Left colon (tissue), 2 donors: ENCODE measurements around the gene LYZL1. TPM values are rescaled to one million over a fixed set of nuclear protein-coding genes. Genes with fewer than 3 reads are reported as not detected.
"Not testable (repeated sequence)": the region's sequence is repeated elsewhere in the genome, so short reads cannot be mapped to it uniquely, and the experiment has no call there.

Experiments
- ATAC-seq: fragments of 200-7000 bp; cut with Tn5 transposase; one replicate; pipeline ENCODE4 v1.9.1; 2020; ENCODE audit warnings: mild to moderate bottlenecking, moderate library complexity
- DNase-seq, 2 donors: peaks; one replicate each; pipeline ENCODE4 v3.0.0-alpha.2; 2020
- intact Hi-C, 2 donors: fragments of 100-400 bp; cut with DNase I in 1 of 2; cut with micrococcal nuclease in 1 of 2; formaldehyde crosslinking; loops; one replicate each; pipeline versions ENCODE4 v1.11.2 to v1.14.0; 2022; cut with DNase I, micrococcal nuclease
- total RNA-seq, 2 donors: library from RNA; stranded (reverse); fragmentation: NEBNext Ultra II Directional; extraction: Animal tissue kit (Norgen Biotek cat#: 25700); gene quantifications; one replicate each; pipeline ENCODE4 v1.2.1, GENCODE V29; 2021
- donor health status: DM: no; HTN: no; CAD: no.
- donor health status: DM: yes; HTN: yes; CAD: no.

Gene LYZL1
- total RNA-seq, 2 donors from 2014 or later: not detected

DNA sequence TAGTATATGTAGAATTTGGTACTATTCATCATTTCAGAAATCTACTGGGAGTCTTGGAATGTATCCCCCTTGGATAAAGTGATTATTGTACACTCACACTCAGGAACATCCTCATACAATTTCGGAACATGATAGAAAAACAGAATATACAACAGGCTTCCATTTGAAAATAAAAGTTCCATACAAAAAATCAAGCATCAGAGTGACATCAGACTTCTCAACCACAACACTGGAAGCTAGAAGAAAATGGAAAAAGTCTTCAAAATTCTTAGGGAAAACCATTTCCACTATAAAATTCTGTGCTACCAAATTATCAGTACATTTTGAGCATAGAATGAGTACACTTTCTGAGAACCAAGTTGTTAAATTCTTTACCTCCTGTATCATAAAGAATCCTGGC, 8.8 kb downstream of the LYZL1 start:
- intact Hi-C loops: no loop called here
- ATAC-seq (no peak), DNase-seq (no peak)

- no peak for DNase-seq
- ATAC-seq: no peak
- intact Hi-C loops: no loop called here
These were observed 12.6 kb downstream of the LYZL1 start for GRCh38 chr10:29301359-29301910.

DNA sequence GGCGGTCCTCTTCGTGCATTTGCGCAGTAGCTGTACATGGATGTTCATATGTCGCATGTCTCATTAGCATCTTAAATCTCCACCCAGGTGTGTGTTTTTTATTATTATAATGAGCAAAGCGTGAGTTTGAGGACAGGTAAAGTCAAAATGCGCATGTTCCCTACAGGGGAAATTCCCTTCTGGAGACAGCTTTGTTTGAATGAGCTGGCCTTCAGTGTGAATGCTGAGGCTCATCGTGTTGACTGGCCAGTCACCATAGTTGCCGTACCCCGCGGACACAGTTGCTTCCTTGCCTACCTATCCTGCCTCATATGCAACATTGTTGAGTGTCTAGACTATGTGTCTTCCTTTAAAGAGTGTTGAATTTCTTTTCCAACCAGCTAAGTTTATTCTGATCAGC, 13.6 kb downstream of the LYZL1 start:
- DNase-seq (no peak), ATAC-seq (no peak)
- intact Hi-C loops: no loop called here

DNA sequence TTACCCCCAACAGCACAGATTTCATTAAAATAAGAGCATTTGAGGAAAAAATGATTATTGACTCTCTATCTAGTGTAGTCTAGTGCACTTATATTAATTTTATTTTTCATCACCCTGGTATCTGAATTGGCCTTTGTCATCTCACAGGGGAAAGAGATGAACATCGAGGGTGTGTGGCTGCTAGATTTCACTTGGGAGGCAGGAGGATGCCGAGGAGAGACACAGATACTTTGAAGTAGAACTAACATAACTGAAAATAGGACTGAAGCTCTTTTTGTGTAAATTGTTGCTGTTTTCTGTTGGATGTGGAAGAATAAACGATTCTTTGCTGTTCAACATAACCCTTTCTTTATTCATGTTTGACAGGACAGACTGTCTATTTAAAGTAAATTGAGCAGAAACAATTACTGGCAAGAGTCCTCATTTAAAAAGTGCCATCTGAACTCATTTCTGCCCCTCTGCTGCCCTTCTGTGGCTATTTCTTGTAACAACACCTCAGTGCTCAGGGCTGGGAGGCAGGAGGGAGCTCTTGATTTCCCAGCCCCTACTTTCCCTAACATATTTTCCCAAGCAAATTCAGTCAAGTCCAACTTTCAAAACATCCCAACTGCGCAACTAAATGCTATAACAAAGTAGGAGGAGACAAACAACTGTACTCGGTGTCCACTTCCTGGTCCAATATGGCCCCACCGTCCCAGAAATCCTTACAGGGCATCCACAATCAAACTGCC, 15.6 kb downstream of the LYZL1 start:
- intact Hi-C loops: no loop called here
- ATAC-seq (peak; percentile 65), DNase-seq (peak in 1 of 2 donors; percentile 18)

GRCh38 chr10:29304995-29305335, 16.1 kb downstream of the LYZL1 start:
- DNase-seq (no peak), ATAC-seq (no peak)
- intact Hi-C loops: loop anchor here in 1 of 2 donors (5.0 kb wide), 1 partner anchor 643 kb away; no protein-coding TSS in a partner anchor

- intact Hi-C loops: loop anchor here in 1 of 2 donors (5.0 kb wide), 1 partner anchor 644 kb away; no protein-coding TSS in a partner anchor
- no peak for ATAC-seq
These were observed 17.8 kb downstream of the LYZL1 start for GRCh38 chr10:29306688-29307087.

DNA sequence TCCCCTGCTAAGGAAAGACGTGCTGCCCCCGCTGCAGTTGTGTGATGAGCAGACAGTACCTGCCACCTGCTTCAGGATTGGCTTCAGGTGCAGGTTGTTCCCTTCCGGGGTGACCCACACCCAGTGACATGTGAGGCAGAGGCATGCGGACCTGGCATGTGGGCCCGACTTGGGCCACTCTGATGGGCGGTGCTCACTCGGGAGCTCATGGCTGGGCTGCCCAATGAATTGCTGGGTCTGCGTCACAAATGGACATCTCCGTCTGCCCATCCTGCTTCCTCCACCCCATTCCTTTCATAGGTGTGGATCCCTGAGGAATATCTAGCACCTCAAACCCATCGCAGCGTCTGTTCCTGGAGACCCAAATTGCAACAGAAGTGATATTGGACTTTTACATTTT, 19.3 kb downstream of the LYZL1 start:
- not testable (repeated sequence) for DNase-seq, ATAC-seq
- intact Hi-C loops: loop anchor here in 1 of 2 donors (5.0 kb wide), 1 partner anchor 646 kb away; no protein-coding TSS in a partner anchor

More at GRCh38 chr10:29306688-29307087, 17.8 kb downstream of the LYZL1 start:
- no peak for DNase-seq

GRCh38 chr10:29309465-29309864, 20.6 kb downstream of the LYZL1 start:
- intact Hi-C loops: loop anchor here in 1 of 2 donors (5.0 kb wide), 1 partner anchor 647 kb away; no protein-coding TSS in a partner anchor
- no peak for ATAC-seq
- no peak for DNase-seq

DNA sequence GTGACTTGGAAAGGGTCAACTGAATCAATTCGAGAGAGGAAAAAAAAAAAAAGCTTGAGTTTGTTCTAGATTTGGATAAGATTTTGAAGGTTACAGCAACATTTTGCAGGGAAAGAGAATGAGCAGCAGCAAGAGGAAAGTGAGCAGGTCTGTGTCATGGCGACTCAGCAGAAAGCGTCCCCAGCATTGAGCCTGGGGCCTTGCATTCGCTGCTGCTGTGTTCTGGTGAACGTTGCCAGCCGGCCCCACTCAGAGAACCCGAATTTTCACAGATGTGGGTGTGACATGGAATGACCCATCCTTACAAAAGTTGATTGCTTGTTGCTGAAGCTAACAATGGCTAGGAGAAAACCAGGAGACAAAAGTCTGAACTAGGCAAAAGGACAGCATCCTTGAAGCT, 21.6 kb downstream of the LYZL1 start:
- ATAC-seq, intact Hi-C loops, DNase-seq: not testable (repeated sequence)

GRCh38 chr10:29313071-29313470, 24.2 kb downstream of the LYZL1 start:
- no peak for ATAC-seq
- intact Hi-C loops: no loop called here
- DNase-seq: no peak

- no peak for DNase-seq
- ATAC-seq: no peak
- intact Hi-C loops: no loop called here
These were observed 25.9 kb downstream of the LYZL1 start for GRCh38 chr10:29314726-29315125.

GRCh38 chr10:29315814-29316213, 26.9 kb downstream of the LYZL1 start:
- intact Hi-C loops: no loop called here
- DNase-seq (no peak), ATAC-seq (no peak)

DNA sequence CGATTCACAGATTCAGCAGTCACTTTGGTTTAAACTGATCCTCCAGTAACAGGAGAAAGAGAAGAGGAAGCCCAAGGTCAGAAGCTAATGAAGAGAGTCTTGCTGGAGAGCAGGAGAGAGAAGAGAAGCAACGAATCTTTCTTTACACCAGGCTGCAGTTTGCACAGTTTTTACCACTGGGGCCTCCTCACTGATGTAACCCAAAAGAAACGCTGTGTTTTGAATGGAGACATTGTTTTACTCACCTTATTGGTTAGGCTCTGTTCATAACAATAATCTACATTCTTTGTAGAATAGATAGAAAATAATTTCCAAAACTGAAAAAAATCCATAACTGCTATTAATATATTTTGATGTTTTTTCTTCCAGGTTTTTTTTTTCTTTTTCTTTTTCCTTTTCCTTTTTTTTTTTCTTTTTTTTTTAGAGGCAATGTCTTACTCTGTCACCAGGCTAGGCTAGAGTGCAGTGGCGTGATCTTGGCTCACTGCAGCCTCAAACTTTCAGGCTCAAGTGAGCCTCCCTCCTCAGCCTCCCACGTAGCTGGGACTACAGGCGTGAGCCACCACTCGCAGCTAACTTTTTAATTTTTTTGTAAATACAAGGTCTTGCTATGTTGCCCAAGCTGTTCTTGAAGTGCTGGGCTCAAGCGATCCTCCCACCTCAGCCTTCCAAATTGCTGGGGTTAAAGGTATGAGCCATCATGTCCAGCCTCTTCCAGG, 27.6 kb downstream of the LYZL1 start:
- ATAC-seq (no peak), DNase-seq (no peak)
- intact Hi-C loops: no loop called here

- intact Hi-C loops: no loop called here
- no peak for DNase-seq
- no peak for ATAC-seq
These were observed 28.2 kb downstream of the LYZL1 start for GRCh38 chr10:29317027-29317420.

DNA sequence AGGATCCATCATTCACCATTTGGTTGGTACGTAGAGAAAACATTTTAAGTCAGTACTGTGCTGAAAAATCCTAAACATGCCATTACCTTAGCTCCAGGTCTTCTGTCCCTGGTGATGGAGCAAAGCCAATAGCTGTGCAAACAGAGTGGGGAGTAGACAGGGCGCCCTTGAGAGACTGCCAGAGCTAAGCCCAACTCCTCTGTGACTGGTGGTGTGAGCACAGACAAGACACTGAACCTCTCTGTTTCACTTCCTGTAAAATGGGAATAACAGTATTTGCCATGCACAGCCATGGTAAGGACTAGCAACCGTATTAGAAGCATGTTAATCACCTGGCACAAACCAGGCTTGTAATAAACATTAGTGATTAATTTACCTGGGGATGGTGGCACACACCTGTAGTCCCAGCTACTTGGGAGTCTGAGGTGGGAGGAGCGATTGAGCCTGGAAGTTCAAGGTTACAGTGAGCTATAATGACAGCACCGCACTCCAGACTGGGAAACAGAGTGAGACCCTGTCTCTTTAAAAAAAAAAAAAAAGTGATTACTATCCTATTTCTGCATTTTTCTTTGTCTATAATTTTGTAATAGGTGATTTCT, 28.7 kb downstream of the LYZL1 start:
- intact Hi-C loops: no loop called here
- DNase-seq (no peak), ATAC-seq (no peak)

DNA sequence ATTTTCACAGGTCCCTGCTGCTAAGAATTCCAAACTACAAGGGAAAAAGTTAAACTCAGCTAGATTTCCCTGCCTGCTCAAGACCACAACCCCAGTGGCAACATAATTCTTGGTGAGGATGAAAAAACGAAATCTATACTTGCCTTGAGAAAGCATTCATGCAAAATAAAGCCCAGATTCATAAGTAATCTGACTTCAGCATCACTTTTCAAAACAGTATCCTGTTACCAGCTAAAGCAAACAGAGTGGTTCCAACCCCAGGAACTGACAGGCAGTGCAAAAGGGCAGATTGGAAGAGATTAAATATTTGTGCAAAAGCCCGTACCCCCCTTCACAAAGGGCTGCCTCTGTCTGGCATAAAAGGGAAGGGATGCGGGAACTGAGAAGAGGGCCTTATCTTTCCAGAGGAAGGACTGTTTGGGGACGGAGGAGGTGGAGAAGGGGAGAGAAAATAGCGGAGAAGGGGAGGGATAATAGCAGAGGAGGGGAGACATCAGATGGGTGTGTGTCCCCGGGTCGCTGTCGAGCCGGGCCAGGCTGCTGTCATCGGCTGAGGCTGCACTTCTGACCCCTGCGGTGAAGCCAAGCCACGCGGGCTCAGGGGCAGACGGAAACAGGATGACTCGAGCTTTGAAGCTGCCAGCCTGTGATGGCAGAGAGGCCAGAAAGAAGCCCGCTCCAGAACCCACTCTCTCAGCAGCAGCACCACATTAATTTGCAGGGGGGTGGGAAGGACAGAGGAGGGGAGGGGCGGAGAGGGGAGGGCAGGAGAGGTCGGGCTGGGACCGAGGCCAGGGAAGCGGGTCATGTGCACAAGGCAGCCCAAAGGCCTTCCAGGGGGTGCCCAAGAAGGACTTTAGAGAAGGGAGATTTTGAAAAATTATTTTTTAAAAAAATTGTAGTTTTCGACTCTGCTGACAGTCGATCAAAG, 29.5 kb downstream of the LYZL1 start:
- DNase-seq, intact Hi-C loops: not testable (repeated sequence)
- ATAC-seq: peak; percentile 32

DNA sequence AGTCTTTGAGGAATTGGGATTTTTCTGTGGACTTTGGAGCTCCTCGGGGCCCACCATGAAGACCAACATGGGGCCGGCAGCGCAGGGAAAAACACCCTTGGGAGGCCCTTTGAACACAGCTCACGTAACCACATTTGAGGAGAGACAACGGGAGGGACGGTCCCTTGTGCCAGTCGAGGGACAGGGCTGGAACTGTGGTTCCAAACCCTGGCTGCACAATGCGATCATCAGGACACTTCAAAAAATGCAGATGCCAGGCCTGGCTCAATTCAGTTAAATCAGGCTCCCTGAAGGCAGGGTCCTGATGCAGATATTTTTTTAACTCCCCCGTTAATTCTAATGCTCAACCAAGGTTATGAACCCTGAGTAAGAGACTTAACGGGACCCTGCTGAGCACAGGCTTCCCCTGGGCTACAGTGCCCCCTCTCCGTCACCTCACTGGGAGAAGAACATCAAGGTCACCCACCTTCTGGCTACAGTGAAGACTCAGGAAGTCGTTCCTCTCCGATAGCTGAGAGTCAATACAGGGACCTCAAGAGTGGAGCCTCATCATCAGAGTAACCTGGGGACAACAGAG, 30.4 kb downstream of the LYZL1 start:
- DNase-seq: no peak
- intact Hi-C loops: no loop called here
- ATAC-seq: no peak

DNA sequence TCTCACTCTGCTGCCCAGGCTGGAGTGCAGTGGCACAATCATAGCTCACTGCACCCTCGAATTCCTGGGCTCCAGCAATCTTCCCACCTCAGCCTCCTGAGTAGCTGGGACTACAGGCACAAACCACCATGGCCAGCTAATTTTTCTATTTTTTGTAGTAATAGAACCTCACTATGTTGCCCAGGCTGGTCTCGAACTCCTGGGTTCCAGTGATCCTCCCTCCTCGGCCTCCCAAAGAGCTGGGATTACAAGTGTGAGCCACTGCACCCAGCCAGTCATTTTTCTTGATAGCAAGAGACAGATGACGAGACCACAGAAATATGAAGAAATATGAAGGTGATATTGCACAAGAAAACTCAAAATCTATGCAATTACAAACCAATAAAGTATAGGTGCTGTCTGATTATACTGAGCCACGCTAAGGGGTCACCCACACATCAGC, 31.8 kb downstream of the LYZL1 start:
- intact Hi-C loops, DNase-seq, ATAC-seq: not testable (repeated sequence)
